PC-9 (cell line): ENCODE measurements around the gene DERL3. TPM values are rescaled to one million over a fixed set of nuclear protein-coding genes. Genes with fewer than 3 reads are reported as not detected.

ENCODE experiments used
- BruUV-seq: library from RNA; stranded (reverse); fragments of 400-500 nt; replicated peaks from 2 replicates; lab custom pipeline; 2021; lab: Mats Ljungman, UMichigan
- CTCF ChIA-PET: fragments of 300-600 bp; sonication (Branson Sonifier 250); formaldehyde crosslinking; loops from one replicate; lab custom pipeline; 2022; ENCODE audit warnings: antibody characterized with exemption; lab: Charles Lee
- POLR2A ChIA-PET: fragments of 300-600 bp; sonication (Branson Sonifier 250); formaldehyde crosslinking; loops from one replicate; lab custom pipeline; 2022; ENCODE audit warnings: antibody characterized with exemption; ENCODE audit not compliant: unreplicated experiment; lab: Charles Lee
- DNase-seq, 2 experiments: peaks; one replicate each; pipeline versions ENCODE4 v3.0.0 to v3.0.0-alpha.2; 2015 to 2022; ENCODE audit warnings: mixed read lengths in 1 of 2
- H2AFZ ChIP-seq: fragments of 200-600 bp; sonication (generic); 2 replicates; pipeline ENCODE4 v1.8.1; 2017; ENCODE audit warnings: antibody characterized with exemption
- H3F3A ChIP-seq: fragments of 200-600 bp; sonication (generic); 2 replicates; pipeline ENCODE4 v1.8.1; 2017; ENCODE audit warnings: antibody characterized with exemption, mild to moderate bottlenecking, low read depth; ENCODE audit not compliant: insufficient read depth
- H3K27ac ChIP-seq: fragments of 200-600 bp; sonication (generic); 2 replicates; pipeline ENCODE4 v1.6.1; 2016; ENCODE audit warnings: mixed run types
- H3K27me3 ChIP-seq: fragments of 200-600 bp; sonication (generic); 2 replicates; pipeline ENCODE4 v1.6.1; 2016; ENCODE audit warnings: low read depth, mixed run types; ENCODE audit not compliant: insufficient read depth
- H3K36me3 ChIP-seq: fragments of 200-600 bp; sonication (generic); 2 replicates; pipeline ENCODE4 v1.6.1; 2016; ENCODE audit warnings: low read depth, mixed run types
- H3K4me1 ChIP-seq: fragments of 200-600 bp; sonication (generic); replicated peaks from 2 replicates; pipeline ENCODE4 v1.6.1; 2016; ENCODE audit warnings: mixed run types; ENCODE audit not compliant: insufficient read depth
- H3K4me2 ChIP-seq: fragments of 200-600 bp; sonication (generic); 2 replicates; pipeline ENCODE4 v1.6.1; 2017; ENCODE audit warnings: mixed run types
- H3K4me3 ChIP-seq: fragments of 200-600 bp; sonication (generic); 2 replicates; pipeline ENCODE4 v1.6.1; 2016; ENCODE audit warnings: mixed run types
- H3K79me2 ChIP-seq: fragments of 200-600 bp; sonication (generic); 2 replicates; pipeline ENCODE4 v1.6.1; 2017; ENCODE audit warnings: low read depth, mixed run types
- H3K9me2 ChIP-seq: fragments of 200-600 bp; sonication (generic); 2 replicates; pipeline ENCODE4 v1.8.1; 2017; ENCODE audit warnings: mild to moderate bottlenecking; ENCODE audit not compliant: insufficient read depth
- H3K9me3 ChIP-seq: fragments of 200-600 bp; sonication (generic); 2 replicates; pipeline ENCODE4 v1.8.1; 2016; ENCODE audit warnings: low read depth; ENCODE audit not compliant: insufficient read depth
- H4K20me1 ChIP-seq: fragments of 200-600 bp; sonication (generic); 2 replicates; pipeline ENCODE4 v1.8.1; 2017; ENCODE audit not compliant: insufficient read depth
- CTCF ChIP-seq: fragments of 200-600 bp; sonication (generic); conservative IDR thresholded peaks from 2 replicates; pipeline ENCODE4 v1.6.1; 2017; ENCODE audit warnings: mixed run types, antibody characterized with exemption, mild to moderate bottlenecking, moderate library complexity
- EZH2 ChIP-seq: fragments of 200-600 bp; sonication (generic); IDR thresholded peaks from 2 replicates; pipeline ENCODE4 v1.8.0; 2017; ENCODE audit warnings: antibody characterized with exemption, low read depth
- intact Hi-C: fragments of 100-400 bp; cut with micrococcal nuclease; formaldehyde crosslinking; loops from one replicate; pipeline ENCODE4 v1.10.0; 2022; ENCODE audit not compliant: unreplicated experiment
- total RNA-seq: library from RNA; stranded (reverse); gene quantifications from 2 replicates; pipeline ENCODE4 v1.2.3, GENCODE V29; 2021

DERL3 gene
- total RNA-seq, 1 experiment from 2014 or later: 0.41 TPM

GRCh38 chr22:23845265-23846080 lies 6.7 kb upstream of the DERL3 start:
- Histone ChIP-seq H3F3A (no peaks in the 10 kb centered on the region; the same call in 1 of the 2 replicates), H3K4me2 (no peak overlapping the region), H3K36me3 (no peaks in the 10 kb centered on the region), H2AFZ (no peak overlapping the region), H3K4me1 (0 out of 2 replicates have a peak, but pooled peaks cover 7% of the 10 kb centered on the region), H3K9me2 (no peaks in the 10 kb centered on the region), H3K9me3 (no peaks in the 10 kb centered on the region), H3K27ac (no peak overlapping the region), H3K79me2 (no peaks in the 10 kb centered on the region), H4K20me1 (no peaks in the 10 kb centered on the region), H3K27me3 (no peaks in the 10 kb centered on the region), H3K4me3 (no peak overlapping the region)
- TF ChIP-seq CTCF: no peak
- DNase-seq: no peak
- no TSS peak for BruUV-seq
- ChIA-PET POLR2A (interaction anchor here (0.6 kb wide), 1 partner anchor 104 kb away, joined by 3 read pairs; no protein-coding TSS in a partner anchor), CTCF (no interaction called here)
- intact Hi-C loops: loop anchor here (5.0 kb wide), 1 partner anchor 303 kb away; no protein-coding TSS in a partner anchor

GRCh38 chr22:23844739-23845202 lies 6.0 kb upstream of the DERL3 start:
- no peaks in the 10 kb centered on the region for H3K36me3 ChIP-seq
- H2AFZ ChIP-seq: no peak overlapping the region
- intact Hi-C loops: loop anchor here (5.0 kb wide), 1 partner anchor 302 kb away; no protein-coding TSS in a partner anchor
- no peaks in the 10 kb centered on the region for H3K9me3 ChIP-seq
- no TSS peak for BruUV-seq
- no peaks in the 10 kb centered on the region for H3K79me2 ChIP-seq
- no peak for TF ChIP-seq CTCF
- no peak for TF ChIP-seq EZH2
- no peak overlapping the region for H3K4me3 ChIP-seq
- ChIA-PET CTCF (no interaction called here), POLR2A (no interaction called here)
- no peaks in the 10 kb centered on the region for H3K27me3 ChIP-seq
- no peaks in the 10 kb centered on the region; the same call in 1 of the 2 replicates for H3F3A ChIP-seq
- no peaks in the 10 kb centered on the region for H4K20me1 ChIP-seq
- no peak for DNase-seq
- H3K27ac ChIP-seq: no peak overlapping the region
- no peak overlapping the region for H3K4me2 ChIP-seq
- H3K9me2 ChIP-seq: no peaks in the 10 kb centered on the region
- 0 out of 2 replicates have a peak, but pooled peaks cover 6% of the 10 kb centered on the region for H3K4me1 ChIP-seq

- Histone ChIP-seq H2AFZ (no peak overlapping the region), H3K27ac (no peak overlapping the region), H3K9me3 (no peaks in the 10 kb centered on the region), H3F3A (no peaks in the 10 kb centered on the region; the same call in 1 of the 2 replicates), H3K4me3 (no peak overlapping the region), H3K4me2 (no peak overlapping the region), H3K36me3 (no peaks in the 10 kb centered on the region), H4K20me1 (no peaks in the 10 kb centered on the region), H3K9me2 (no peaks in the 10 kb centered on the region), H3K4me1 (no peaks in the 10 kb centered on the region), H3K79me2 (no peaks in the 10 kb centered on the region), H3K27me3 (no peaks in the 10 kb centered on the region)
- BruUV-seq: no TSS peak
- ChIA-PET POLR2A (no interaction called here), CTCF (no interaction called here)
- no peak for TF ChIP-seq CTCF
- no peak for TF ChIP-seq EZH2
- intact Hi-C loops: no loop called here
- DNase-seq: no peak
Measured at GRCh38 chr22:23842599-23842998, 3.8 kb upstream of the DERL3 start.
